Spleen (tissue), 11 donors: Measurements from ENCODE around the gene SH3BGRL2. TPM values are rescaled to one million over a fixed set of nuclear protein-coding genes. Genes with fewer than 3 reads are reported as not detected.
A peak's percentile ranks its signal among the peaks of the same experiment; 100 is the strongest.

Experiments used
- DNase-seq: peaks from one replicate; pipeline ENCODE4 v3.0.0-alpha.2; 2020
- H3K27ac ChIP-seq, 8 donors: fragments of 200-600 bp; sonication (generic) in 7 of 8; 1 replicate in 4 of 8; 2 replicates in 4 of 8; pipeline versions ENCODE4 v1.5.0 to v1.8.0; 2016 to 2021; ENCODE audit warnings: inconsistent platforms in 4 of 8, mild to moderate bottlenecking in 4 of 8, moderate library complexity in 1 of 8
- H3K27me3 ChIP-seq, 7 donors: fragments of 200-600 bp; sonication (generic) in 6 of 7; replicated peaks in 1 of 7; 1 replicate in 4 of 7; 2 replicates in 3 of 7; pipeline versions ENCODE4 v1.5.0 to v1.8.0; 2016 to 2021; ENCODE audit warnings: inconsistent platforms in 3 of 7, mild to moderate bottlenecking in 1 of 7
- H3K36me3 ChIP-seq, 6 donors: fragments of 200-600 bp; sonication (generic) in 5 of 6; 1 replicate in 4 of 6; 2 replicates in 2 of 6; pipeline versions ENCODE4 v1.5.0 to v1.8.0; 2016 to 2021; ENCODE audit warnings: inconsistent platforms in 2 of 6
- H3K4me1 ChIP-seq, 6 donors: fragments of 200-600 bp; sonication (generic) in 5 of 6; 1 replicate in 3 of 6; 2 replicates in 3 of 6; pipeline versions ENCODE4 v1.5.0 to v1.8.0; 2016 to 2021; ENCODE audit warnings: inconsistent platforms in 3 of 6
- H3K4me3 ChIP-seq, 8 donors: fragments of 200-600 bp; sonication (generic) in 7 of 8; 1 replicate in 4 of 8; 2 replicates in 4 of 8; pipeline versions ENCODE4 v1.5.0 to v1.8.0; 2016 to 2021; ENCODE audit warnings: inconsistent platforms in 4 of 8, mild to moderate bottlenecking in 4 of 8, moderate library complexity in 2 of 8
- H3K9me3 ChIP-seq, 8 donors: fragments of 200-600 bp; sonication (generic) in 7 of 8; 1 replicate in 4 of 8; 2 replicates in 4 of 8; pipeline versions ENCODE4 v1.5.0 to v1.8.0; 2016 to 2021; ENCODE audit warnings: inconsistent platforms in 4 of 8
- CTCF ChIP-seq, 11 experiments: fragments of 200-600 bp in 7 of 11; fragments of 450-650 bp in 4 of 11; sonication (generic) in 4 of 11; IDR thresholded peaks in 8 of 11; conservative IDR thresholded peaks in 3 of 11; 1 replicate in 7 of 11; 2 replicates in 4 of 11; pipeline versions ENCODE4 v1.4.0 to v1.8.0; 2016 to 2021; ENCODE audit warnings: antibody characterized with exemption in 11 of 11, inconsistent platforms in 4 of 11, mild to moderate bottlenecking in 1 of 11
- POLR2A ChIP-seq, 3 donors: fragments of 450-650 bp; IDR thresholded peaks; one replicate each; pipeline ENCODE4 v1.5.1; 2017; ENCODE audit warnings: antibody characterized with exemption in 3 of 3, mild to moderate bottlenecking in 1 of 3
- POLR2AphosphoS5 ChIP-seq, 3 donors: sonication (generic); formaldehyde crosslinking; IDR thresholded peaks; one replicate each; pipeline ENCODE4 v1.5.1; 2017; ENCODE audit warnings: antibody characterized with exemption in 3 of 3
- WGBS, 5 donors: extraction: QIAGEN DNeasy Blood & Tissue Kit in 3 of 5; methylation state at CpG; one replicate each; pipeline versions ENCODE4 v1.1.5 to v1.1.7; 2013 to 2018; 5-methylcytosine and 5-hydroxymethylcytosine counted together
- intact Hi-C: fragments of 100-400 bp; cut with DNase I; formaldehyde crosslinking; loops from one replicate; pipeline ENCODE4 v1.15.0; 2023; ENCODE audit warnings: low total_unique reads
- polyA plus RNA-seq, 3 donors: library from polyadenylated mRNA; stranded (reverse); fragments of 200-250 nt; gene quantifications; one replicate each; pipeline ENCODE4 v1.2.1, GENCODE V29; 2013
- total RNA-seq, 7 donors: library from RNA; depleted of rRNA in 3 of 7; stranded (reverse); fragments of >200 nt in 3 of 7; fragmentation: NEBNext Ultra II Directional in 4 of 7; extraction: Animal tissue kit (Norgen Biotek cat#: 25700) in 4 of 7; gene quantifications; one replicate each; pipeline versions ENCODE4 v1.1.0 to v1.2.1, GENCODE V29; 2016 to 2021
- donor health status: healthy with polysubstance abuse.
- donor health status: DM: no; HTN: no; CAD: no; lungs with moderate emphysema.
- donor health status: DM: no; HTN: no; CAD: no.
- donor health status: Bipolar disorder and iron deficiency.
- donor health status: healthy.
- donor health status: DM: no; HTN: no; CAD: no.
- donor health status: DM: yes; HTN: yes; CAD: no.

The SH3BGRL2 gene
- total and polyA plus RNA-seq, 10 donors = 1.8 to 24.6 (median 10.9) TPM

GRCh38 chr6:79627422-79627821, 3.7 kb upstream of the SH3BGRL2 start:
- Histone ChIP-seq H3K27ac (no peak overlapping the region), H3K36me3 (no peaks in the 10 kb centered on the region), H3K4me1 (peaks cover 0 to 21% (median 13%) of the 10 kb centered on the region in 6 donors), H3K9me3 (no peaks in the 10 kb centered on the region), H3K27me3 (peaks cover 0 to 34% (median 15%) of the 10 kb centered on the region in 7 donors), H3K4me3 (no peak overlapping the region)
- no peak for DNase-seq
- TF ChIP-seq POLR2AphosphoS5 (IDR thresholded peaks at IDR 0.05) (no peak), POLR2A (IDR thresholded peaks at IDR 0.05) (no peak), CTCF (IDR thresholded peaks at IDR 0.05 in 8 of 11, conservative IDR thresholded peaks at IDR 0.05 in 3 of 11) (no peak)
- intact Hi-C loops = no loop called here

GRCh38 chr6:79628466-79629288, 2.5 kb upstream of the SH3BGRL2 start:
- peaks cover 0 to 21% (median 13%) of the 10 kb centered on the region in 6 donors for H3K4me1 ChIP-seq
- peaks cover 0 to 43% (median 20%) of the 10 kb centered on the region in 7 donors for H3K27me3 ChIP-seq
- TF ChIP-seq POLR2AphosphoS5 (IDR thresholded peaks at IDR 0.05) (no peak), CTCF (IDR thresholded peaks at IDR 0.05 in 8 of 11, conservative IDR thresholded peaks at IDR 0.05 in 3 of 11) (no peak), POLR2A (IDR thresholded peaks at IDR 0.05) (no peak)
- H3K27ac ChIP-seq = no peak overlapping the region
- H3K36me3 ChIP-seq = no peaks in the 10 kb centered on the region
- intact Hi-C loops = no loop called here
- WGBS, 5 donors = 87 to 95% (median 91%) methylated on average over 5 of the region's 5 CpGs
- no peak overlapping the region for H3K4me3 ChIP-seq
- H3K9me3 ChIP-seq = no peaks in the 10 kb centered on the region
- no peak for DNase-seq

- no peak for DNase-seq
- TF ChIP-seq POLR2AphosphoS5 (IDR thresholded peaks at IDR 0.05) (no peak), POLR2A (IDR thresholded peaks at IDR 0.05) (no peak), CTCF (IDR thresholded peaks at IDR 0.05 in 8 of 11, conservative IDR thresholded peaks at IDR 0.05 in 3 of 11) (no peak)
- Histone ChIP-seq H3K36me3 (no peaks in the 10 kb centered on the region), H3K27me3 (peaks cover 0 to 50% (median 20%) of the 10 kb centered on the region in 7 donors), H3K4me1 (peaks cover 0 to 21% (median 13%) of the 10 kb centered on the region in 6 donors), H3K27ac (no peak overlapping the region), H3K9me3 (no peaks in the 10 kb centered on the region), H3K4me3 (peak overlapping the region in 6 of 8 donors; percentile 45 to 84 (median 62))
- 51 to 60% (median 59%) methylated on average over 7 to 8 of the region's 8 CpGs for WGBS, 5 donors
- intact Hi-C loops = no loop called here
Observed at GRCh38 chr6:79630380-79630882, 698 bp upstream of the SH3BGRL2 start.

- peak overlapping the region; percentile 45 to 84 (median 62) for H3K4me3 ChIP-seq
Observed at GRCh38 chr6:79631693-79632172, 604 bp downstream of the SH3BGRL2 start.

More at GRCh38 chr6:79631693-79632172, 604 bp downstream of the SH3BGRL2 start:
- peaks cover 0 to 21% (median 13%) of the 10 kb centered on the region in 6 donors for H3K4me1 ChIP-seq
- DNase-seq = no peak
- no peaks in the 10 kb centered on the region for H3K9me3 ChIP-seq
- TF ChIP-seq POLR2AphosphoS5 (IDR thresholded peaks at IDR 0.05) = no peak
- no peak for TF ChIP-seq POLR2A (IDR thresholded peaks at IDR 0.05)
- TF ChIP-seq CTCF (IDR thresholded peaks at IDR 0.05 in 8 of 11, conservative IDR thresholded peaks at IDR 0.05 in 3 of 11) = no peak
- 9 to 18% (median 12%) methylated on average over 8 to 12 of the region's 12 CpGs for WGBS, 5 donors
- peak overlapping the region in 3 of 8 donors; percentile 39 to 64 (median 55) for H3K27ac ChIP-seq
- H3K27me3 ChIP-seq = peaks cover 0 to 55% (median 20%) of the 10 kb centered on the region in 7 donors
- no peaks in the 10 kb centered on the region for H3K36me3 ChIP-seq
- intact Hi-C loops = no loop called here
